ENCODE data around the gene PLD1. TPM values are rescaled to one million over a fixed set of nuclear protein-coding genes. Genes with fewer than 3 reads are reported as not detected.
"Not testable (repeated sequence)": the region's sequence is repeated elsewhere in the genome, so short reads cannot be mapped to it uniquely, and the experiment has no call there.

Gene PLD1
- total RNA-seq, 1 donor from 2014 or later = 15.9 TPM

- DNase-seq (ENCODE audit: low spot score) = no peak
These were observed 5.8 kb upstream of the PLD1 start for GRCh38 chr3:171815973-171816595.

GRCh38 chr3:171814662-171815061 is 4.4 kb upstream of the PLD1 start:
- not testable (repeated sequence) for DNase-seq (ENCODE audit: low spot score)

GRCh38 chr3:171813897-171814460 is 3.7 kb upstream of the PLD1 start:
- DNase-seq (ENCODE audit: low spot score) = no peak

GRCh38 chr3:171813278-171813896 is 3.1 kb upstream of the PLD1 start:
- DNase-seq (ENCODE audit: low spot score) = no peak

GRCh38 chr3:171812811-171813210 is 2.5 kb upstream of the PLD1 start:
- DNase-seq (ENCODE audit: low spot score) = no peak

- no peak for DNase-seq (ENCODE audit: low spot score)
These were observed 1.6 kb upstream of the PLD1 start for GRCh38 chr3:171811913-171812335.

- DNase-seq (ENCODE audit: low spot score) = no peak
These were observed 1.1 kb upstream of the PLD1 start for GRCh38 chr3:171811295-171811912.

GRCh38 chr3:171810629-171811294 is 479 bp upstream of the PLD1 start:
- no peak for DNase-seq (ENCODE audit: low spot score)

GRCh38 chr3:171809611-171809860 is 747 bp downstream of the PLD1 start:
- DNase-seq (ENCODE audit: low spot score) = no peak

GRCh38 chr3:171807806-171808205 is 2.5 kb downstream of the PLD1 start:
- DNase-seq (ENCODE audit: low spot score) = no peak

GRCh38 chr3:171807129-171807675 is 3.1 kb downstream of the PLD1 start:
- no peak for DNase-seq (ENCODE audit: low spot score)

GRCh38 chr3:171806200-171807128 is 3.8 kb downstream of the PLD1 start:
- no peak for DNase-seq (ENCODE audit: low spot score)

- DNase-seq (ENCODE audit: low spot score) = no peak
These were observed 4.6 kb downstream of the PLD1 start for GRCh38 chr3:171805687-171806086.

GRCh38 chr3:171804618-171805389 is 5.5 kb downstream of the PLD1 start:
- DNase-seq (ENCODE audit: low spot score) = no peak

- DNase-seq (ENCODE audit: low spot score) = no peak
These were observed 7.2 kb downstream of the PLD1 start for GRCh38 chr3:171803044-171803443.

GRCh38 chr3:171802590-171802956 is 7.7 kb downstream of the PLD1 start:
- no peak for DNase-seq (ENCODE audit: low spot score)

- no peak for DNase-seq (ENCODE audit: low spot score)
These were observed 8.3 kb downstream of the PLD1 start for GRCh38 chr3:171801738-171802589.

GRCh38 chr3:171799501-171799900 is 10.8 kb downstream of the PLD1 start:
- no peak for DNase-seq (ENCODE audit: low spot score)

- no peak for DNase-seq (ENCODE audit: low spot score)
These were observed 12.4 kb downstream of the PLD1 start for GRCh38 chr3:171797873-171798272.
